Measurements from ENCODE around the gene LRRC75A. TPM values are rescaled to one million over a fixed set of nuclear protein-coding genes. Genes with fewer than 3 reads are reported as not detected.

LRRC75A gene
- total and polyA plus RNA-seq, 4 donors, result 0.08 to 22.6 (median 0.37) TPM

GRCh38 chr17:16425698-16426659, 66.0 kb downstream of the LRRC75A start:
- peaks cover 0 to 3% (median 2%) of the 10 kb centered on the region in 4 donors for H3K36me3 ChIP-seq (ENCODE audit: control insufficient read depth in 4 of 4, insufficient read depth in 3 of 4, low read depth in 1 of 4, low read length in 3 of 4)
- DNase-seq (ENCODE audit: low spot score), result no peak

More at GRCh38 chr17:16425698-16426659, 66.0 kb downstream of the LRRC75A start:
- no peaks in the 10 kb centered on the region for H3K27me3 ChIP-seq (ENCODE audit: control insufficient read depth in 4 of 4, insufficient read depth in 4 of 4, low read length in 3 of 4)
- no peak overlapping the region for H3K27ac ChIP-seq (ENCODE audit: low read depth in 1 of 2, low read length in 2 of 2)
- H3K9ac ChIP-seq (ENCODE audit: low read depth in 1 of 2, low read length in 2 of 2), result no peak overlapping the region
- TF ChIP-seq TAF1 (conservative IDR thresholded peaks at IDR 0.05) (no peak), JUND (IDR thresholded peaks at IDR 0.05) (no peak), FOXA2 (IDR thresholded peaks at IDR 0.05) (no peak), YY1 (IDR thresholded peaks at IDR 0.05) (no peak), ATF3 (IDR thresholded peaks at IDR 0.05) (no peak), RAD21 (IDR thresholded peaks at IDR 0.05) (no peak), NR2F2 (IDR thresholded peaks at IDR 0.05) (no peak), MAX (IDR thresholded peaks at IDR 0.05) (no peak), EGR1 (IDR thresholded peaks at IDR 0.05; ENCODE audit: low read depth in 2 of 2) (no peak), HNF4A (conservative IDR thresholded peaks at IDR 0.05) (no peak), CTCF (IDR thresholded peaks at IDR 0.05; ENCODE audit: low read depth, low read length, missing input control) (no peak), REST (IDR thresholded peaks at IDR 0.05) (no peak), RXRA (IDR thresholded peaks at IDR 0.05) (no peak), HNF4G (IDR thresholded peaks at IDR 0.05) (no peak), SP1 (IDR thresholded peaks at IDR 0.05) (no peak), ZBTB33 (IDR thresholded peaks at IDR 0.05) (no peak), FOXA1 (IDR thresholded peaks at IDR 0.05) (no peak), GABPA (IDR thresholded peaks at IDR 0.05 in 1 of 2, conservative IDR thresholded peaks at IDR 0.05 in 1 of 2) (no peak)
- no peaks in the 10 kb centered on the region for H3K9me3 ChIP-seq (ENCODE audit: control insufficient read depth in 4 of 4, low read length in 3 of 4)
- H3K4me3 ChIP-seq (ENCODE audit: low read depth in 1 of 3, low read length in 3 of 3), result no peak overlapping the region
- WGBS, result 79% methylated on average over 20 of the region's 20 CpGs
- H3K4me1 ChIP-seq (ENCODE audit: control insufficient read depth in 4 of 4, insufficient read depth in 4 of 4, low read length in 3 of 4), result peaks cover 0 to 5% (median 0%) of the 10 kb centered on the region in 4 donors
